Suprapubic skin (tissue), 4 donors: Measurements from ENCODE around the gene U2SURP. TPM values are rescaled to one million over a fixed set of nuclear protein-coding genes. Genes with fewer than 3 reads are reported as not detected.
A peak's percentile ranks its signal among the peaks of the same experiment; 100 is the strongest.

Experiments
- DNase-seq, 2 donors: peaks; one replicate each; pipeline ENCODE4 v3.0.0-alpha.2; 2019; ENCODE audit warnings: low spot score in 2 of 2
- H3K27ac ChIP-seq: fragments of 200-600 bp; sonication (generic); one replicate; pipeline ENCODE4 v1.5.1; 2019
- H3K27me3 ChIP-seq: fragments of 200-600 bp; sonication (generic); one replicate; pipeline ENCODE4 v1.5.1; 2019
- H3K36me3 ChIP-seq: fragments of 200-600 bp; sonication (generic); one replicate; pipeline ENCODE4 v1.5.1; 2019
- H3K4me1 ChIP-seq: fragments of 200-600 bp; sonication (generic); one replicate; pipeline ENCODE4 v1.5.1; 2019
- H3K4me3 ChIP-seq: fragments of 200-600 bp; sonication (generic); one replicate; pipeline ENCODE4 v1.5.1; 2019; ENCODE audit warnings: mild to moderate bottlenecking
- H3K9me3 ChIP-seq: fragments of 200-600 bp; sonication (generic); one replicate; pipeline ENCODE4 v1.5.1; 2019
- EP300 ChIP-seq: sonication (generic); formaldehyde crosslinking; IDR thresholded peaks from one replicate; pipeline ENCODE4 v1.6.1; 2017; ENCODE audit warnings: antibody characterized with exemption
- POLR2A ChIP-seq, 2 donors: fragments of 450-650 bp; IDR thresholded peaks; one replicate each; pipeline ENCODE4 v1.6.1; 2017; ENCODE audit warnings: antibody characterized with exemption in 2 of 2, mild to moderate bottlenecking in 2 of 2, moderate library complexity in 2 of 2
- POLR2AphosphoS5 ChIP-seq, 3 donors: sonication (generic); formaldehyde crosslinking; IDR thresholded peaks; one replicate each; pipeline ENCODE4 v1.6.1; 2017; ENCODE audit warnings: antibody characterized with exemption in 3 of 3
- WGBS: methylation state at CpG from one replicate; pipeline ENCODE4 v1.1.5; 2018; 5-methylcytosine and 5-hydroxymethylcytosine counted together
- total RNA-seq, 4 donors: library from RNA; depleted of rRNA; stranded (reverse); fragments of >200 nt; gene quantifications; one replicate each; pipeline ENCODE4 v1.1.0, GENCODE V29; 2016
- TF ChIP-seq, protein P1 (sequence below), 2 donors: fragments of 200-600 bp in 1 of 2; fragments of 450-650 bp in 1 of 2; sonication (generic) in 1 of 2; IDR thresholded peaks; one replicate each; pipeline ENCODE4 v1.5.1; 2016 to 2019; ENCODE audit warnings: antibody characterized with exemption in 2 of 2, mild to moderate bottlenecking in 1 of 2, moderate library complexity in 1 of 2

The U2SURP gene
- total RNA-seq, result 100 to 1,000 TPM in 1 of 4 donors, 10 to 100 TPM in 3; 51.4 to 175 (median 62.1) TPM

DNA sequence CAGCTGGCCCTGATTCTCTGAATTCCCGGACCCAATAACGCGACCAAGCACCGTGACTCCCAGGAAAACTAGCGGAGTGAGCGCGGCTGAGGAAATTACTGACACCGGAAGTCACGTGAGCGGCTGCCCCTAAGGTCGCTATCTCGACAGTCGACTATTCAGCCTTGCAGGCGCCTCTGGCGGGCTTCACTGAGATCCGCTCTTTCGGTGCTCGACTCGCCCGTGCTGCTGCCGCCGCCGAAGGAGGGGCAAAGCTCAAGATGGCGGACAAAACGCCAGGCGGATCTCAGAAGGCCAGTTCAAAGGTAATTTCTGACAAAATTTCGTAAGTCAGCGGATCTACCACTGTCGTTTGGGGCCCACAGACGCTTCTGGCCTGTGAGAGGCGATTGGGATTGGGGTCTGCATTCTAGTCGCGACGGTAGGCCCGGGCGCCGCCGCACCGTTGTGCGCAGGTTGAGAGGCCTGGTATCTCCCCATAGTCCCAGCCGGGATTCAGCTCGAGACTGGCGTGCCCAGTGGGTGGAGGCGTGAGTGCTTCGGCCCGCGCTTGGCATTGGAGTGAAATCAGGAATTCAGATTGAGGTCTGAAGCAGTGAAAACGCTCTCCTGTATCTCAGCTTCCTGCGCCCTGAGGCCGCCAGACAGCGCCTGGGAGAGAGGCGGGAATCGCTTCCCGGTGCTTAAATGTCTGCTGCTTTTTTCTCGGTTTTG, at the start of gene U2SURP:
U2SURP (plus strand) TSS at position 202 of the 714 bp plus-strand sequence; CDS start at position 261, 59 bp downstream.
- DNase-seq, result peak; percentile 97 to 98
- H3K9me3 ChIP-seq, result no peaks in the 10 kb centered on the region
- WGBS, result under 1% methylated on average over 22 of the region's 55 CpGs
- H3K27ac ChIP-seq, result peak within 1 kb of the TSS; percentile 96
- no peaks in the 10 kb centered on the region for H3K36me3 ChIP-seq
- peaks cover 51% of the 10 kb centered on the region for H3K4me1 ChIP-seq
- TF ChIP-seq EP300 (no peak), POLR2A (IDR thresholded peaks at IDR 0.05) (peak in 1 of 2 donors; percentile 59), POLR2AphosphoS5 (IDR thresholded peaks at IDR 0.05) (peak; percentile 37 to 94 (median 79))
- TF ChIP-seq, protein P1, sequence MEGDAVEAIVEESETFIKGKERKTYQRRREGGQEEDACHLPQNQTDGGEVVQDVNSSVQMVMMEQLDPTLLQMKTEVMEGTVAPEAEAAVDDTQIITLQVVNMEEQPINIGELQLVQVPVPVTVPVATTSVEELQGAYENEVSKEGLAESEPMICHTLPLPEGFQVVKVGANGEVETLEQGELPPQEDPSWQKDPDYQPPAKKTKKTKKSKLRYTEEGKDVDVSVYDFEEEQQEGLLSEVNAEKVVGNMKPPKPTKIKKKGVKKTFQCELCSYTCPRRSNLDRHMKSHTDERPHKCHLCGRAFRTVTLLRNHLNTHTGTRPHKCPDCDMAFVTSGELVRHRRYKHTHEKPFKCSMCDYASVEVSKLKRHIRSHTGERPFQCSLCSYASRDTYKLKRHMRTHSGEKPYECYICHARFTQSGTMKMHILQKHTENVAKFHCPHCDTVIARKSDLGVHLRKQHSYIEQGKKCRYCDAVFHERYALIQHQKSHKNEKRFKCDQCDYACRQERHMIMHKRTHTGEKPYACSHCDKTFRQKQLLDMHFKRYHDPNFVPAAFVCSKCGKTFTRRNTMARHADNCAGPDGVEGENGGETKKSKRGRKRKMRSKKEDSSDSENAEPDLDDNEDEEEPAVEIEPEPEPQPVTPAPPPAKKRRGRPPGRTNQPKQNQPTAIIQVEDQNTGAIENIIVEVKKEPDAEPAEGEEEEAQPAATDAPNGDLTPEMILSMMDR (IDR thresholded peaks at IDR 0.05), result no peak
- no peaks in the 10 kb centered on the region for H3K27me3 ChIP-seq
- peak within 1 kb of the TSS; percentile 97 for H3K4me3 ChIP-seq

DNA sequence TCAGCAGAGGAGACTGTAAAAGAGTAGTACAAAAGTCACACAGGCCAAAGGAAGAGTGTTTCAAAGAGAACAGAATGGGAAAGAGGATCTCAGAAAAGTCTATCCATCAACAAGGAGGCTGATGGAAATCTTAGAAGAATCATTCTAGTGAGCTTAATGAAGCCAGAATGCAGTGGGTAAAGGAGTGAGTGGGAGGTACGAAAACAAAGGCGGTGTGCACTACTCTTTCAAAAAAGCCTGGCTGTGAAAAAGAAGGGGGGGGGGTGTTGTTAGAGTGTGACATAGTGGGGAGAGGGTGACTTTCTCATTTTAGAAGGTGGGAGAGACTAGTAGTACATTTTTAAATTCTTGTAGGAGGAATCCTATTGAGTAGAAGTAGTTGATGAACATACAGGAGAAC, 49.6 kb upstream of the U2SURP start:
- Histone ChIP-seq H3K4me1 (peaks cover 7% of the 10 kb centered on the region), H3K36me3 (no peaks in the 10 kb centered on the region), H3K27me3 (peaks cover 21% of the 10 kb centered on the region), H3K9me3 (no peaks in the 10 kb centered on the region), H3K4me3 (no peak overlapping the region), H3K27ac (no peak overlapping the region)
- 88% methylated on average over 2 of the region's 2 CpGs for whole genome bisulfite sequencing
- no peak for DNase-seq
- no peak for TF ChIP-seq EP300
- no peak for TF ChIP-seq POLR2A (IDR thresholded peaks at IDR 0.05)
- TF ChIP-seq, protein P1 (IDR thresholded peaks at IDR 0.05), result no peak
- no peak for TF ChIP-seq POLR2AphosphoS5 (IDR thresholded peaks at IDR 0.05)

DNA sequence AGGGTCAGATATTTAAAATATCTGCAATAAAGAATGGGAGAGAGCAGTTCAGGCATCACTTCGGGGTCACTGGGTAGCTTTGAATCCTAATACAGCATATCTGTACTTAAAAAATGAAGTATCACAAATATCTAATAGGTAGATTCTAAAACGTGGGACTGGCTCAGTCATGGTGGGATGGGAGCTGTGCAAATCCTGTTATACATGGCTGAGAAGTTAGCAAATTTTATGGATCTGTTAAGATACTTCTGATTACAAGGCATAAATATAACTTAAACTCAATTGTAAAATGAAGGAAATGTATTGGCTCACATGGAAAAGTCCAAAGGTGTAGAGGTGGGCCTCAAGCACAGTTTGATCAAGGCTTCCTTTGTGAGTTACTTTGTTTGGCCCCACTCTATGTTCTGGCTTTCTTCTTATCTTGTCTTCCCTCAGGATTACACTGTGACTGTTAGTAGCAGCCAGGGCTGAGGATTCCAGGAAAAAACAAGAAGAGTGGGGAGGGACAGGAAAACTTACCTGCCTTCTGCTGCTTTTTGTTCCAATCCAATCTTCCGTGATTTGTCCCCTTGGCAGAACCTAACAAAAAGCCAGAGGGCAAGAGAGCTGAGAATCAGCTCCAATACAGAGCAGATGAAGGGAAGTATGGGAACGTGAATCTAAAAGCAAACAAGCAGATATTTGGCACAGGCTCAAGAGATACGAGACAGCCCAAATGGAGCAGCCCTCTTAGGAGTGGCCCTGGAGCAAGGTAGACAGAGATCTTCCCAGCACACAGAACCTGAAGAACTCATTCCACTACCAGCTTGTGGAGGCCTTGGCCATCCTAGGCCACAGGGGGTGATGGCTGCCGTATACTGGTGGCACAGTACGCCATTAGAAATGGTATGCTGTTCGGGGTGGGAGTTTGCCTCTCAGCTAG, 48.8 kb upstream of the U2SURP start:
- Histone ChIP-seq H3K9me3 (no peaks in the 10 kb centered on the region), H3K36me3 (no peaks in the 10 kb centered on the region), H3K4me3 (no peak overlapping the region), H3K27me3 (peaks cover 14% of the 10 kb centered on the region), H3K4me1 (no peaks in the 10 kb centered on the region), H3K27ac (no peak overlapping the region)
- TF ChIP-seq, protein P1 (IDR thresholded peaks at IDR 0.05), result no peak
- no peak for TF ChIP-seq POLR2AphosphoS5 (IDR thresholded peaks at IDR 0.05)
- TF ChIP-seq EP300, result no peak
- TF ChIP-seq POLR2A (IDR thresholded peaks at IDR 0.05), result no peak
- no peak for DNase-seq
- 69% methylated on average over 8 of the region's 8 CpGs for WGBS

DNA sequence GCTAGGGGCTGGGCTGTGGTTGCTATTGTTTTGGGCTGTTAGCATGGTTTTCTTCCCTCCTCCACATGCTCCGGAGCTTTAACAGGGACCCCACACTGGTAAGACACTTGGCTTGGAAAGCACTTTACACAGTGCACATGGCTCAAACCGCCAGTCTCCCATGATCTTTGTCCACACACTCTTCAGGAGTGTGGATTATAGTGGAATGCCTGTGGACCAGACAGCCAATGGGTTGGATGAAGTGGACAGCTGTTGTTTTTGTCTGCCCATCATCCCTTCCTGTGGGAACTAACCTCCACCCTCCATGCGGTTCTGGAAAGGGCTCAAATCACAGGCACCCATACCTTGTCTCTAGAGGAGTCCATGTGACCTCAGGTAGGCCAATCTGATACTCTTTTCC, 47.9 kb upstream of the U2SURP start:
- Histone ChIP-seq H3K27ac (no peak overlapping the region), H3K9me3 (no peaks in the 10 kb centered on the region), H3K4me3 (no peak overlapping the region), H3K27me3 (peaks cover 6% of the 10 kb centered on the region), H3K36me3 (no peaks in the 10 kb centered on the region), H3K4me1 (no peaks in the 10 kb centered on the region)
- 85% methylated on average over 3 of the region's 3 CpGs for WGBS
- no peak for DNase-seq
- TF ChIP-seq, protein P1 (IDR thresholded peaks at IDR 0.05), result no peak
- no peak for TF ChIP-seq POLR2A (IDR thresholded peaks at IDR 0.05)
- TF ChIP-seq EP300, result no peak
- no peak for TF ChIP-seq POLR2AphosphoS5 (IDR thresholded peaks at IDR 0.05)

DNA sequence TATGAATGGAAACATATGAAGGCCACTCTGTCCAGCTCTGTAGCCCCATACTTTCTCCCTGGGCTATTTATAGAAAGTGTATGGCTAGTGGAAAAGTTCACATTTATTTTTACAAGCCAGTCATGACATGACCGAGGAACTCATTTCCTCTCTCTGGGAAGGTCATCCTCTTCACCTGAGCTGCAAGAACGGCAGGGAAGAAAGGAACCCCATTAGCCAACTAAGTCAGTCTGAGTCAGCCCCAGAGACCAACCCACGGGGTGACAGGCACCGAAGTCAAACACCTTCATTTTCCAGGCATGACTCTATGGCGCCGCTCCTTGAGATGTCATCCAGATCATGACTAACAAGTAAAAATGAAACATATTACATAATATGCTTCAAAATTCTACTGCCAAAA, 42.7 kb upstream of the U2SURP start:
- no peak overlapping the region for H3K27ac ChIP-seq
- H3K36me3 ChIP-seq, result no peaks in the 10 kb centered on the region
- DNase-seq, result no peak
- H3K9me3 ChIP-seq, result no peaks in the 10 kb centered on the region
- WGBS, result 49% methylated on average over 6 of the region's 6 CpGs
- peaks cover 10% of the 10 kb centered on the region for H3K4me1 ChIP-seq
- no peak overlapping the region for H3K4me3 ChIP-seq
- no peak for TF ChIP-seq POLR2A (IDR thresholded peaks at IDR 0.05)
- TF ChIP-seq, protein P1 (IDR thresholded peaks at IDR 0.05), result no peak
- no peak for TF ChIP-seq POLR2AphosphoS5 (IDR thresholded peaks at IDR 0.05)
- no peak for TF ChIP-seq EP300
- H3K27me3 ChIP-seq, result peaks cover 34% of the 10 kb centered on the region
